GM21447 (cell line): ENCODE measurements around the gene CLECL1.
"Not testable (repeated sequence)": the region's sequence is repeated elsewhere in the genome, so short reads cannot be mapped to it uniquely, and the experiment has no call there.

Source experiments
- ATAC-seq: cut with Tn5 transposase; IDR thresholded peaks from one replicate; pipeline ENCODE4 v1.9.1; 2021; ENCODE audit not compliant: unreplicated experiment

CLECL1 gene

GRCh38 chr12:9724023-9724422 lies 8.9 kb downstream of the CLECL1 start:
- ATAC-seq = no peak

- ATAC-seq = peak; percentile 57
Measured at GRCh38 chr12:9721394-9722092, 11.4 kb downstream of the CLECL1 start.

- no peak for ATAC-seq
Measured at GRCh38 chr12:9719790-9720189, 13.1 kb downstream of the CLECL1 start.

GRCh38 chr12:9718968-9719367 lies 13.9 kb downstream of the CLECL1 start:
- no peak for ATAC-seq

GRCh38 chr12:9717070-9717925 lies 15.6 kb downstream of the CLECL1 start:
- no peak for ATAC-seq

GRCh38 chr12:9713032-9713558 lies 19.8 kb downstream of the CLECL1 start:
- peak; percentile 64 for ATAC-seq

- no peak for ATAC-seq
Measured at GRCh38 chr12:9711664-9712063, 21.2 kb downstream of the CLECL1 start.

- ATAC-seq = no peak
Measured at GRCh38 chr12:9710584-9711375, 22.1 kb downstream of the CLECL1 start.

GRCh38 chr12:9708853-9709252 lies 24.0 kb downstream of the CLECL1 start:
- no peak for ATAC-seq

- ATAC-seq = no peak
Measured at GRCh38 chr12:9707864-9708808, 24.8 kb downstream of the CLECL1 start.

- ATAC-seq = no peak
Measured at GRCh38 chr12:9707356-9707755, 25.5 kb downstream of the CLECL1 start.

- no peak for ATAC-seq
Measured at GRCh38 chr12:9706086-9706685, 26.7 kb downstream of the CLECL1 start.

- not testable (repeated sequence) for ATAC-seq
Measured at GRCh38 chr12:9704561-9704960, 28.3 kb downstream of the CLECL1 start.

GRCh38 chr12:9702255-9702654 lies 30.6 kb downstream of the CLECL1 start:
- no peak for ATAC-seq

- no peak for ATAC-seq
Measured at GRCh38 chr12:9701380-9702154, 31.3 kb downstream of the CLECL1 start.

- ATAC-seq = no peak
Measured at GRCh38 chr12:9700606-9700956, 32.3 kb downstream of the CLECL1 start.

- ATAC-seq = no peak
Measured at GRCh38 chr12:9699898-9700605, 32.8 kb downstream of the CLECL1 start.

- ATAC-seq = no peak
Measured at GRCh38 chr12:9699269-9699897, 33.5 kb downstream of the CLECL1 start.
